HG02763 (cell line): ENCODE data around the gene LRPPRC.
"Not testable (repeated sequence)": the region's sequence is repeated elsewhere in the genome, so short reads cannot be mapped to it uniquely, and the experiment has no call there.

ENCODE experiments used
- ATAC-seq: cut with Tn5 transposase; IDR thresholded peaks from one replicate; pipeline ENCODE4 v1.9.1; 2021; ENCODE audit warnings: mild to moderate bottlenecking, moderate library complexity; ENCODE audit not compliant: unreplicated experiment

The LRPPRC gene

DNA sequence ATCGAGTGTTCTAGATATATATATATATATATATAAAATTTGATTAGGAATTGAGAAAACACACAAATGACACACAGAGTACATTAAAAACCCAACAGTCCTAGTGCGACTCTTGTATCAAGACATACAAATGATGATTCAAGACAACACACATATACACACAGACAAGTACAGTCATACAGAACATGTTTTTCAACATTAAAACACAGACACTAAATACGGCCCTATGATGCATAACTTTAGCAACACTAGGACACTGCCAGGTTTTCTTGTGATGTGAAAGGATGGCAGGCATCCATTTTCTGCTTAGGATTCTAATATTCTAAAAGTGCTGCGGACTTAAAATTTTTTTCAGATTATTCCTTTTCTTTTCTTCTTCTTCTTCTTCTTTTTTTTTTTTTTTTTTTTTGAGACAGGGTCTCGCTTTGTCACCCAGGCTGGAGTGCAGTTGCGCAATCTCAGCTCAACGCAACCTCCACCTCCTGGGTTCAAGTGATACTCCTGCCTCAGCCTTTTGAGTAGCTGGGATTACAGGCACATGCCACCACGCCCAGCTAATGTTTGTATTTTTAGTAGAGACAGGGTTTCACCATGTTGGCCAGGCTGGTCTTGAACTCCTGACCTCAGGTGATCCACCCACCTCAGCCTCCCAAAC is 84.5 kb downstream of the LRPPRC start:
- not testable (repeated sequence) for ATAC-seq

- ATAC-seq, result no peak
Observed at GRCh38 chr2:43906448-43907109, 89.2 kb downstream of the LRPPRC start.

- no peak for ATAC-seq
Observed at GRCh38 chr2:43905871-43906270, 89.9 kb downstream of the LRPPRC start.

- ATAC-seq, result no peak
Observed at GRCh38 chr2:43905371-43905803, 90.4 kb downstream of the LRPPRC start.

DNA sequence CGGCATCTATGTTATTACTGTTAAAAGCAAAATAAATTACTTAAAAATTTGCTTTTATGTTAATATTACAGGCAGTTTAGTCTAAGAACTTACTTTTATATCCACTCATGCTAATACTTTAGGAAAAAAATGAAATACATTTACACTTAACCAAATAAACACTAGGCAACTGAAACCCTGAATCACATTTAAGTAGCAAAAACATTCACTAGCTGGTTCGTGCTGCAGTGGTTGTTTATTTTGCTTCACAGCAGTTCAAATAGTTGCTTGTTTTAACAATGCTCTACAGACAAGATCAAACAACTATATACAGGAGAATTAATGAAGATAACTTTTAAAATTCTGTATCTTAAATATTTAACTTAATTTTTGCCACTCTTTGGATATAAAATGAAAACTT is 96.2 kb downstream of the LRPPRC start:
- no peak for ATAC-seq

DNA sequence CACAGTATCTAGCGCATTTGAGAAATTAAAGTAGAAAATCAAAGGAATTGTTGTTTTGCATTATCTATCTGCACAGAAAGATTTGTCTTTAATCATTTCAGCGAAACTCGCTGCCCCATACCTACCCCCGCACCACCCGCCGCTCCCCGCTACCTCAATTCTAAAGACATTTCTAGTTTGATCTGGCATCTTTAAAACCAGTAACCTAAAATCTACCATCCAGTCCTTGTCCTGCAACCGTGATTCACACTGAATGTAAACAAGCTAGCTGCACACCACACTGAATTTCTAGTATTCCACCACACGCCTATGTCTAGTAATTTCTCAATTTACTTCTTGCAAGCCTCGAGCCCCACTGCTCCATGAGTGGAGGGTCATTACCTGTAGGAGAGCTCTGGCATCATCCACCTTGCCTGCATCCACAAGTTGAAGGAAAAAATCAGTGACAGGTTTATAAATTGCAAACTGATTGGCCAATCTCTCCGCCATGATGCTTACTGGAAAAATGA is 96.9 kb downstream of the LRPPRC start:
- ATAC-seq, result no peak

DNA sequence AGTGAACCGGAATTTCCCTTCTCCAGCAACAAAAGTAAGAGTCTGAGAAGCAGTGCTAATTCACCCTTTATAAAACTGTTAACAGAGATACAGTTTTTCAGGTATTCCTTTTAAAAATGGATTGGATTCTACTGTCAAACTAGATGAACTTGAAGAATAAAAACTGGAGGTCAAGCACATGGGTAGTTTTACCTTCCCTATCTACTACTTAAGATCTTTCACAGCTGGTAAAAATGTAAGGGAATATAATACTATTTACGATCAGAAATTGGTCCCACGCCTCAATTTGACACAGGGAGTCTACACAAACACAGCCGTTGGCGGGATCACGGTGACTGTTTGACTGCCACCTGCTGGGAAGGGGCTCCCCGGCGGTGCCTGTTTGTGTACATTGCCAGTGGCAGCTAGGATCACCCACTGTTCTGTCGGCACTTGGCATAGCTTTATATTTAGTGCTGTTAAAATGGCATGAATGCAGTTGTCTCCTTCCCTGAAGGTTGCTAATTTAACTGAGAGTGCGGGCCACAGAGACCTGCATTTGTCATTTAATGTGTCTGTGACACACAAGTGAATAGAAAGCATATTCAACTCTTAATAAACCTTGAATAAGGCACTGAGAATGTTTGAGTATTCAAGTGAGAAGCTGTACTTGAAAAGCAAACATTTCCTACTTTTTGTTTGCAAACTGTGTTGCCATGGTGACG is 97.5 kb downstream of the LRPPRC start:
- no peak for ATAC-seq

- ATAC-seq, result no peak
Observed at GRCh38 chr2:43897492-43897891, 98.3 kb downstream of the LRPPRC start.

- no peak for ATAC-seq
Observed at GRCh38 chr2:43896906-43897305, 98.9 kb downstream of the LRPPRC start.

DNA sequence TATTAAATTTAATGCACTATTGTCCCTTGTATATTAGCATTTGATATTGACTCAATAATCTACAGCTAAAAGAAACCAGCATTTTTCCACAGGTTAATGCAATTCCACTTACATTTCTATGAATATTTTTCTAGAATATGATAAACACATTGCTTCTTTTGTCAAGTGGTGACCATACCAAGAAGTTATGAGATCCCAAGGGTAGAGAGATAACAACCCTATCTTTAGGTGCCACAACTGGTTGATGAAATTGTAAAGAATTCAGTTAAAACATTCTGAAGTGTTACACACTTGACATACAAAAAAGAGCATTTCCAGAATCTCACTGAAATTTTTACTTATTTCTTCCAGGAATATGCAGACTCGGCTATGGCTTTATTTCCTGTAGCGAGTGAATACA is 101.0 kb downstream of the LRPPRC start:
- no peak for ATAC-seq

DNA sequence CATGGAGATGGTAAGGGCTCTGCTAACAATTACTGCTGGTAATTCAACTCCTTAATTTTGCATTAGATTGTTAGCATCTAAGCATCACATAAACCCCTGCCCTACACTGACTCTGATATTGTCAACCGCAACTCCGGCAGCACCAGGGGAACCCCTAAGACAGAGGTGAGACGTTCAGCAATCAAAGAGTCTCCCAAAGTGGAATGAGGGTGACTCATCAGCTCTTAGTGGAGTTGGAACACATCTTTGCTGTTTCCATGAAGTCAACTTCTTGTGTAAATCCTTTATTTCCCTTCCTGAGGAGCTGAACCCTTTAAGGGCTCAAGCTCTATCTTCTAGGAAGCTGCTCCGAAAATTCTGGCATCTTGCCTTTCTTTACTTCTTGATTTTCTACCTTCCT is 104.9 kb downstream of the LRPPRC start:
- ATAC-seq, result no peak

DNA sequence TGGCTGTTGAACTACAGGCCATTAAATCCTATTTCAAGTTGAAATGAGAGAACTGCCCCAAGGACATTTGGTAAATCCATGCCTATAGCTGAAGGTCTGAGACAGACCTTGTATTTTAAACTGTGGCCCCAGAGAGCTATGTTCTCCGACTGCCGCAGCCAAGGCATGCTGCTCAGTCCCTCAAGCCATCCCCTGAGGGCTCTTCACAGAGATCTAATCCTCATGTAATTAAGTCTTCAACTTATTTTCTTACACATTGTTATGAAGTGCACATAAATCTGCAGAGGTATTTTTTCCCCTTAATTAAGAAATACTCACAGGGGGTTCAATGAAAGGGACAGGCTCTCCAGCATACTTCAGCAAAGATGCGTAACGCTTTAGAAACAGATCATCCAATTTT is 106.4 kb downstream of the LRPPRC start:
- no peak for ATAC-seq

GRCh38 chr2:43887176-43887575 is 108.6 kb downstream of the LRPPRC start:
- no peak for ATAC-seq

DNA sequence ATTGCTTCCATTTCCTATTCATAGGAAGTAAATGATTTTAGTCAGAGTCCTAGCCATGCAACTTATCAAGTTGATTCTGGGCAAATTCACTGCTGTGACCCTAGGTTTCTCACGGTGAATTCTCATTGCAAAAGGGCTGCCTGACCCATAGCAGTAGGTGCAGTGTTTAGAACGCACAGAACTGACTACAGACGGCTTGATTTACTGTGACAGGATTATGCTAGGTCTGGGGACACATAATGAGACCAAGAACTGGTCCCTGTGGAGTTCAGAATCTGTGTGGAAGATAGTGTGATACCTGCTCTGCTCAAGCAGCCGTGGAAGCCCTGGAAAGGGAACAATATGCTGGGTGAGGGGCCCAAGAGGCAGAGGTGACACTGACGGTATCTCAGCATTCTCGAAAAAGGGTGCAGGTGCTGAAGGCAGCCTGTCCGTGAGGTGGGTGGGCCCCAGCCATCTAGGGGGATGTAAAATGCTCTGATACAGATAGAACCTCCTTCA is 110.6 kb downstream of the LRPPRC start:
- no peak for ATAC-seq

- no peak for ATAC-seq
Observed at GRCh38 chr2:43884689-43885088, 111.1 kb downstream of the LRPPRC start.

DNA sequence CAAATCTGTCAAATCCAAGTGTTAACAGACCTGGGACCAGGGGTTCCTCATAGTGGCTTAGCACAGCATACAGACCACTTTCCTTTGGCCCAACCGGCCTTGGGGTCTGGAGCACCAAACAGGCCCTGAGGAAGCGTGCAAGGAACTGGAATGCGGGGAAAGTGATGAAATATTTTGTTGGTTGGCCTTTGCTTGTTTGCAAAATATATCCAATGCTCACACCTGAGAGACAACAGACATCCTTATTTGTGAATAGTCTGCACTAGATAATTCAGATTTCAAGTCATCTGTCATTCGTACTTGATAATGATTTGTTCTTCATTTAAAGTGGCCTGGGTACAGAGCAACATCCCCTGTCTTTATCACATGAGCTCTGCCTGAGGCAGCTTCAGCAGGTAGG is 113.5 kb downstream of the LRPPRC start:
- no peak for ATAC-seq

DNA sequence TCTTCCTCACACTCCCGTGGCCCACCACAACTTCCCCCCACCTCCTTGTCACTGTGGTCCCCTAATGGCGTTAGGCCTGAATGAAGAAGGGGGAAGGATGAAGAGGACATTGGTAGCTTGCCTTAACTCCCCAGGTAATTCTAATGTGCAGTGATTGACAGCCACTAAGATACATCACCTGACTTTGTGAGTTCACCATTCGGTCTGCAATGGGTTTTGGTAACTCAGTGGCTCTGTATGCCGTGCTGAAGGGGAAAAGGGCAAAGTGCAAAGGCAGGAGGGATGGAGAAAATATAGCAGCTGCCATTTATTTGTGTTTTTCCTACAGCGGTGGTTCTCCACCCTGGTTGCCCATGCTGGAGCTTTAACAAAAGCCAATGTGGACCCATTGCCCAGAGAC is 114.8 kb downstream of the LRPPRC start:
- no peak for ATAC-seq

- ATAC-seq, result no peak
Observed at GRCh38 chr2:43880471-43880870, 115.3 kb downstream of the LRPPRC start.

DNA sequence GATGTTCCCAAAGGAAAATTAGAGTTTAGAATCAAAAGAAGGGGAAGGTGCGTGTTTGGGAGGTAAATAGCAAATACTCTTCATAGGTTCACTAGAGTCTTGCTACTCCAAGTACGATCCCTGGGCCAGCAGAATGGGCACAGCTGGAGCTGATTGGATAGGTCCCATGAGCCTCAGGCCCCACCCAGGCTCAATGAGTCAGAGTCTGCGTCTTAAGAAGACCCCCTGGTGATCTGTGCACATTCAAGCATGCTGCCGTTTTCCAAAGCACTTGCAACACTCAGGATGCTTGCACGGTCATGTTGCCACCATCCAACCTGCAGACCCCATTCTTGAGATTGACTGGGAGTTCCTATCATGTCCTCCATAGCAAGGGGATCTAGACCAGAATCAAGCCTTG is 116.5 kb downstream of the LRPPRC start:
- no peak for ATAC-seq

GRCh38 chr2:43877782-43878464 is 117.9 kb downstream of the LRPPRC start:
- ATAC-seq, result peak; percentile 65

GRCh38 chr2:43874776-43875451 is 120.9 kb downstream of the LRPPRC start:
- ATAC-seq, result no peak
